NCI-H524 (cell line): ENCODE results near the gene KCNIP4.

Experiments
- DNase-seq, 2 experiments: peaks; one replicate each; lab custom pipeline; 2025; lab: John Stamatoyannopoulos, UW

Gene KCNIP4

DNA sequence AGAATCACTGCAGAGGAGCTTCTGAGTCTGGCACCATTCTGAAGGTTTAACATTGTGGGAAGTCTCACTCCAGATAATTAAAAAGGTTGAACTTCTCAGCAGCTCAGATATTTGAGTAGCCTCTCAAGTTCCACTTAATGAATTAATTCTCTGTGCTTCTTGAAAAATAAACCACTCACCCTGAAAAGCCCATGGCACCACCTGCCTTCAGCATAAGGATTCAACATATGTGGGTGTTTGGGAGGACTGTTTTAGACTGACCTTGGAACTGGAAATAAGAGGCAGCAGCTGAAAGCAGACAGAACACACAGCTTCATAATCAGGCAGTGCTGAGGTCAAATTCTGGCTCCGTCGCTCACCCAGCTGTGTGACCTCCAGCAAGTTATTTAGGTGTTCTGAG, 100.6 kb downstream of the KCNIP4 start:
- peak; percentile 91 to 99 for DNase-seq

DNA sequence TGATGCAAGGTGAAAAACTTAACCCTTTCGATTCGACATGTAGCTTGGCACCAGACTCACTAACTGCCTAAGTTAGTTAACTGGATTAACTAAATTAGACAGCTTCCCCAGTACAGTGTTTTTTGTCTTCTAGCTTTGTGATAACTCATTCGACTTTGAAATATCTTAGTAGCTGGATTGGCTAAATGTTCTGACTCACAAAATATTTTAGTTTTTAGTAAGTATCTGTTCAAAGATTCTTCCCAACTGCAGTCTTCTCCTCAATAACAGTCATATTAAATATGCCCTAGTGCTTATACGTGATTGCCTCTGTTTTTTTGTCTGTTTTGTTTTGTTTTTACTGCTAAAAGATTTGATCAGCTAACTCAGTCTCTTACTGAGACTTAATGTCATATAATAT, 102.9 kb downstream of the KCNIP4 start:
- DNase-seq: no peak

DNA sequence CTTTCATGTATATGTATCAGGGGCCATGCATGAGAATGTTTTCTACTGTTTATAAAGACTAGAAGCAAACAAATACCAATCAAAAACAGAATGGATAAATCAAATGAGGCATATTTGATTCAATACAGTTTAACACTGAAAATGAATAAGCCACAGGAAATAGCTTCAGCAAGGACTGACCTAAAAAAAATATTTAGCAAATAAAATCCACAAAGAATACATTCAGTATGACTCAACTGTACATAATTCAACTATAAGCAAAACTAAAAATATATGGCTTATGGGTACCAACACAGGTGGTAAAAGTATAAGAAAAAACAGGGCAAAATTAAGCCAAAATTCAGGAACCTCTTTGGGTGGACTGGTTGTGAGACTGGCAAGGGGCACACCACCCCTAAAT, 112.9 kb downstream of the KCNIP4 start:
- DNase-seq: no peak

DNA sequence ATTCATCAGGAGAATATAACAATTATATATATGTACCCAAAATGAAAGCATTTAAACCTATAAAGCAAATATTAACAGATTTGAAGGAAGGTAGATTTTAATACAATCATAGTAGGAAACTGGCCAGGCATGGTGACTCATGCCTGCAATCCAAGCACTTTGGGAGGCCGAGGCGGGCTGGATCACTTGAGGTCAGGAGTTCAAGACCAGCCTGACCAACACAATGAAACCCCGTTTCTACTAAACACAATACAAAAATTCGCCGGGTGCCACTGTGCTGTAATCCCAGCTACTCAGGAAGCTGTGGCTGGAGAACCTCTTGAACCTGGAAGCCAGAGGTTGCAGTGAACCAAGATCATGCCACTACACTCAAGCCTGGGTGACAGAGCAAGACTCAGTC, 118.3 kb downstream of the KCNIP4 start:
- DNase-seq: no peak

DNA sequence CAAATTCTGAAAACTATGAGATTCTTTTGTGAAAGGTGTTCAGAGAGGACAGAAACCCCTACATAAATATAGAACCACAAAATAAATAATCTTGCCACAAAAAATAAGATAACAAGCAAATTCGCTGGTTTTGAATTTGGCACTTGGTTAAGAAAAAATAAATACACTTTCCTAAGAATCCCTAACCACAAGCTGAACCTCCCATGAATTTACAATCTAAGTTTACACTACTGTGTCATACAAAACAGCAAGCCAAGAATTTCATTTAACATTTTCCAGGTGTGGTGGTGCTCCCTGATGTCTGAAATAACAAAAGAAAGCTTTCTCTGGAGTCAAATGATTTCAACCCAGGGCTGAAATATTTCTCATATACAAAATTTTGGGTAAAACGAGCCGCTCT, 121.0 kb downstream of the KCNIP4 start:
- no peak for DNase-seq

DNA sequence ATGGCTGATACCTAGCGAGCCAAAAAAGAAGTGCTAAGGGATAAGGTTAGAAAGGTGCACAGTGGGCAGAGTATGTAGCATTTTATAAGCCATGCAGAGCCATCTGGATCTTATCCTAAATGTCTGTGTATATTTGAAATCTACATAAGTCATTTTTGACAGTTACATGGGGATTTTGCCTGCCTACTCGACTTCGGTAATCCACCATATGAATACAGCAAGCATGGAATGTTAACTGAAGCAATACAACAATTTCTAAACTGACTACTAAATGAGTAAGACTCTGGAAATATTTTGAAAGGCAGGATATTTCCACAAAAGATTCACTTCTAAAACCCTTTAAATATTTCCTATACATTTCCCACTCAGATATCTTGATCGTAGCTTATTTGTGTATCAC, 122.5 kb downstream of the KCNIP4 start:
- peak in 1 of 2 experiments; percentile 9 for DNase-seq

DNA sequence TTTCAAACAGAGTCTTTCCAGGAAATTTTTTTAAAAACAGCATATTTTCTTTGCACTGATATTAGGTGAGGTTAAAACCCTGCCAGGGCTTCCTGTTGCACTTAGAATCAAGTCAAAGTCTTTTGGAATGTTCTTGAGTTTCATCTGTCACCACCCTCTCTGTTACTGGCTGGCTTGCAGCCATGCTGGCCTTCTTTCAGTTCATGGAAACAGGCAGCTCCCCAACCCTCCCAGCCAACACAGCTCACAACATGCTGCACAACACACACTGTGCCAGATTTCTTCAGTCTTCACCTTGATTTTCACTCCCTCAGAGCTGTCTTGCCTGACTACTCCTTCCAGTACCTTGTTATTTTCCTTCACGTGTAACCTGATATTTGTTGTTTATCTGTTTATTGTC, 129.5 kb downstream of the KCNIP4 start:
- DNase-seq: no peak

DNA sequence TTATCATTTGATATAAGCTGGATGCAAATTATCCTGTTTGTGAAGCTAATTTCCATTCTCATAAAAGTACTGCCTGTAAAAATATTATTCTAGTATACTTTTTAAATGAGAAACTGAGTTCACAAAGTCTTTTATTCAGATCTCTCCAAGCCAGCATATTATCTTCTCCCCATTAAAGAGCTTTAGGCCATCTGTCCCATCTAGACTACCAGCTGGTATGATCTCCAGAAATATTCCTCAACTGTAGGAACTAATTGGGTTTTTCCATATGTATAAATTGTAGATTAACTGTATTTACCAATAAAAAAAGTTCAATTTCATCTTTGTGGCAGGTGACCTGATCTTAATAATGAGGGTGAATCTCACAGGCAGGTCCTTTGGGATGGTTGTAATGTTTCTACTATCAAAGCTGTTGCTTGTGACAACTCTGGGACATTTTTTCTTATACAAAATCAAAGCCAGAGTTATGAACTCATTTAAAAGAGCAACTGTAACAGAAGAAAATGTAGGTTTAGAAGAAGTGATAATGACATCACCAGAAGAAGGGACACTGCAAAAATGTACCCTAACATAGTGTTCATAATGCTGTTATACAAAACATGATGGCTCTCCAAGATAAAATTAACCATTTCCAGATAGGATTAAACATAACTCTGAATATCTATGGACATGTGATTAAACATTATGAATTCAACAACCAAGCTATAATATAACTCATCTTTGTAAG, 132.8 kb downstream of the KCNIP4 start:
- peak in 1 of 2 experiments; percentile 57 for DNase-seq

DNA sequence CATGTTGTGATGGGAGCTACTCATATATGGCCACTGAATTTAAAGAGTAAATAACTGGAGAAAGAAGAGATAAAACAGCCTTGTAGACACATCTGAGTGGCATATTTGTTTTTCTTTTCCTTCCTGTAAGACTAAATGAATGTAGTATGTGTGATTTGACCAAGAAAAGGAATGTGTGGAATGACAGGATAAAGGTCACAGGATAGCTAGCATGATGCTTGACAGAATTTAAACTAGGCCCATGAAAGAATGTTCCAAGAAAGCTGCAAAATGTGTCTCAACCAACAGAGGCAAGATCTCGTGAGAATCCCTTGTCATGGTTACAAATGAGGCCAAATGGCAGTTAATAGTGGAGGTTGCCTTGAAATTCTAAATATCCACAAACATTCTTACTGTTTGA, 137.0 kb downstream of the KCNIP4 start:
- no peak for DNase-seq

DNA sequence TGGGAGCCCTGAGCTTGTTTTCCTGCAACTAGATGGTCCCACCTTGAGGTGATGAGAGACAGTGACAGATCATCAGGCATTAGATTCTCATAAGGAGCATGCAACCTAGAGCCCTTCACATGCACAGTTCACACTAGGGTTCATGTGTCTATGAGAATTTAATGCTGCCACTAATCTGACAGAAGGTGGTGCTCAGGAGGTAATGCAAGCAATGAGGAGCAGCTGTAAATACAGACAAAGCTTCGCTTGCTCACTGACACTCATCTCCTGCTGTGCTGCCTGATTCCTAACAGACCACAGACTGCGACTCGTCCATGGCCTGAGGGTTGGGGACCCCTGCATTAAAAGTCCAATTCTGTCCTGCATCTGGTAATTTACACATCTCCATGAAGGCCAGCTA, 141.6 kb downstream of the KCNIP4 start:
- DNase-seq: peak in 1 of 2 experiments; percentile 21

DNA sequence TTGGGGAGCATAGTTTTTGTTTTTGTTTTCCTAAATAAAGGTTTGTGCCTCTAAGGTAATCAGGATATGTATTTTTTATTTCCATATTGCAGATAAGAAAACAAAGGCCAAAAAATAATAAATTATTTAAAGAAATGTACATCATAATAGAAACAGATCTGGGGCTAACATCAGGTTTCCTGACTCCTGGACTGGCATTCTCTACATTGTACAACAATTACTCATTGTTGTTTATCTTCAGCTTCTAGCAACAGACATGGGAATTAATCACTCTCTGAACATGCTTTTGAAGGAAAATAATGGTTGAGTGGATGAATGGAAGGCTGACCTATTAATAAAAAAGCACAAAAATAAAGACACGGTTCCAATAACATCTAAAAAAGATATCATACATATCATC, 146.2 kb downstream of the KCNIP4 start:
- DNase-seq: no peak

DNA sequence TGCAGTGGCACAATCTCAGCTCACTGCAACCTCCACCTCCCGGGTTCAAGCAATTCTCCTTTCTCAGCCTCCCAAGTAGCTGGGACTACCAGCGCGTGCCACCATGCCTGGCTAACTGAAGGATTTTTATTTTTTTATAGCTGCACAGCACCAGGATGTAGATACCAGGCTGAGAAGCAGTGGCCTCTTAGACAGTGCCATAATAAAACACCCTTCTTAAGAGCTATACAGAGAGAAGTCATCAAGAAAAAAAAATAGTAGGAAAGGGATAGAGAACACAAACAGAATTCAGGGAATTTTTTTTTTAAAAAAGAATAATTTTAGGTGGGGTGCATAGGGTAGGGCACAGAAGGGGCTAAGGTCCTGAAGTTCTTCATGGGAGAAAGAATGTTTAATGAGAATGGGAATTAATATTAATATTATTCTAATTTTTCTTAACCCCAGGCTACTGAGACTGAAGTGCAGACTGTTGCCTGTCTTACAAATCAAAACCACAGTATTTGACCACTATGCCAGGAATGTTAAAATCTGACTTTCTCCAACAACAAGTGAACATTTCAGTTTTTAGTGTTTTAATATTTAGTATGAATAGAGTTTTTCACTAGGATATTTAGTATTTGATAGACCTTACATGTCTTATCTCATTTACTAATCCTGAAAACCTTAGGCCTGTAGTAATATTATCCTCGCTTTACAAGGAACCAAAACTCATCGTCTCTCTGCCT, 146.7 kb downstream of the KCNIP4 start:
- no peak for DNase-seq

DNA sequence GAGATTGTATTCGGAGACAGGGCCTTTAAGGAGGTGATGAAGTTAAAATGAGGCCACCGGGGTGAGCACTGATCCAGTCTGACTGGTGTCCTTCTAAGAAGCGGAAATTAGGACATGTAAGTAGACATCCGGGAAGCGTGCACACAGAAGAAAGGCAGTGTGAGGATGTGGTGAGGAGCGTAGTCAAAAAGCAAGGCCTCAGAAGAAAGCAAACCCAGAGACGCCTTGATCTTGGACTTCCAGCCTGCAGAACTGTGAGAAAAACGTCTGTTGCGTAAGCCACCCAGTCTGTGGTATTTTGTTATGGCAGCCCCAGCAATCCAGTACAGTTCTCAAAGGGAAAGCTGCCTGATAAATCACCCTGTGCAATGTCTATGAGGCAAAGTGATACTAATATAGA, 153.5 kb downstream of the KCNIP4 start:
- DNase-seq: no peak

DNA sequence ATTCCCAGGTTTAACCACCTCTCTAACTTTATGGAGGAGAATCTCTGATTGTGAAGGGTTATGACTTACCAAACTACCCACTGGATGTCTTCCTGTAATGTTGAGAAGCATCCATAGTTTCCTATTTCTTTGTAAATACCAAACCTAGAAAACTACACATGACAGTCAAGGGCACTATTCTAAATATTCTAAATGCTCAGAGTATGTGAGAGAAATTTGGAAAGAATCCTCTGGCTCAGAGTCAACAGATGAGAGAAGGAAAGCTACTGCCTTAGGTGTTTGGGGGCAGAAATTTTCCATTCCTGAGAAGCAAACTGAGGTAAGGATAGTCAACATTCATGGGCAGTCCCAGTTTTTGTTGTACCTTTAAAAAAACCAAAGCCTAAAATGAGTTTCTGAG, 155.8 kb downstream of the KCNIP4 start:
- no peak for DNase-seq

DNA sequence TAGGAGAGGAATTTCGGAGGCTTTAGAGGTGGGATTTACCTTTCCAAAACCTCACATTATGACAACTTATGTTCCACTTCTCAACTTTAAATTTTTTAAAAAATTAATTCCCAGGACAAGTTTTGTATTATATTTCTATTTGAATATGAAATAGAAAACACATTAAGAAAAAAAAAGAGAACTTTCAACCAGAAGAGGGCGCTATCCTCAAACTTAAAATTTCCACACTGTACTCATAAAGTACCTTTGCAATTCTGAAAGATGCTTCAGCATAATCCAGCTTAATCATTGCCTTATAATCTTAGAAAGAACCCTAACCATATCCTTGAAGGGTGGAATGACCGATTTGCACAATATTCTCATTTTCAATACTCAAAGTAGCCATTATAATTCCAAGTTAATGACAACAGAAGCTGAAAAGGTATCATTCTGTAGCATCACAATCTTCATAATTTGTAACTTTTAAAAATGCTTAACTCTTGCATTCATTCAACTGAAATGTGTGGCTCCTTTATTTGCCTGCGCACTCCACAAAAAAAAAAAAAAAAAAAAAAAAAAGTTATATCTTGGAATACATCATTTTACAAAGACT, 158.0 kb downstream of the KCNIP4 start:
- peak; percentile 7 to 74 for DNase-seq

DNA sequence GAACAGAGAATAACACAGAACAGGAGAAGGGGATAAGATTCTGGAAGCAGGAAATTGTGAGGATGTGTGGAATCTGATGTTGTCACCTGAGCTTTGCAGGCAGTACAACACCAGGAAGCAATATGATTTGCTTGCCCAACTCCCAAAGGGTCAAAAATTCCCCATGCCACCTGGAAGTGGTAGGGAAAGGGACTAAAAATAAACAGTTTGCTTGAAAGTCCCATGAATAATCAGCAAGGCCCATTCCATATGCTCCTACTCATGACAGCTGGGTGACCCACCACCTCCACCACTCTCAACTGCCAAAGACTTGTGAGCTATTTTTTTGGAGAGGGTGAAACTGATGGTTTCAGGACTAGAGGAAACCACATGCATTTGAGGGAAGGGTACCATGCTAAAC, 168.4 kb downstream of the KCNIP4 start:
- peak; percentile 91 to 96 for DNase-seq

DNA sequence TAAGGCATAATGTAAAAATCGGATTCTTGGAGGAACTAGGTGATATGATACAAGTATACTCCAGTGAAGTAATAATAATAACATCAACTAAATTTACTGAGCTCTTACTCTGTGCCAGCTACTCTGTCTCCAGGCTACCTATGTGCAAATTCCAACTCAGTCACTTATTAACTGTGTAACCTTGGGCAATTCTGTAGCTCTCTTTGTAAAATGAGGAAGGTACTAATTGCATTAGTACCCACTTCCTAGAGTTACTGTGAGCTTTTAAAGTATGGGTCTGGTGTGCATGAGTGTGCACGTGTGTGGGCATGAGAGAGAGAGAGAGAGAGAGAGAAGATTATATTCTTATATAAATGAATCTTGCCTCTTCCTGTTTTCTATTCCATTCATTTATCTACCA, 169.9 kb downstream of the KCNIP4 start:
- DNase-seq: no peak

DNA sequence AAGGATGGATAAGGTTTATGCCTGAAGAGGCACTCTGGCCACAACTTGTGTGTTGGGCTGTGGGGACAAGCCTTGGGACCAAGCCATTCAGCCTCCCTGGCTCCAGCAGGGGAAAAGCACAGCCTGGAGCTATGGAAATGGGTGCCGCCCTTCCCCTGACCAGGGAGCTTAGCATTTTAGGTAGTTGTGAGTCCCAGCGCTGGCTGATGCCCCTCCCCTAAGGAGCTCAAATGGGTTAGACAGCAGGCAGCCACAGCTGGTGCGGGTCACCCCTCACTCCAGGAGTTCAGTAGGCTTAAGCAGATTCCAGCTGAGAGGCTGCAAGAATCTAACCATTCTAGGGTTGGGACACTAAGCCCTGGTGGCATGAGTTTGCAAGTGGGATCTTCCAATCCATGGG, 172.9 kb downstream of the KCNIP4 start:
- DNase-seq: peak; percentile 79 to 94

DNA sequence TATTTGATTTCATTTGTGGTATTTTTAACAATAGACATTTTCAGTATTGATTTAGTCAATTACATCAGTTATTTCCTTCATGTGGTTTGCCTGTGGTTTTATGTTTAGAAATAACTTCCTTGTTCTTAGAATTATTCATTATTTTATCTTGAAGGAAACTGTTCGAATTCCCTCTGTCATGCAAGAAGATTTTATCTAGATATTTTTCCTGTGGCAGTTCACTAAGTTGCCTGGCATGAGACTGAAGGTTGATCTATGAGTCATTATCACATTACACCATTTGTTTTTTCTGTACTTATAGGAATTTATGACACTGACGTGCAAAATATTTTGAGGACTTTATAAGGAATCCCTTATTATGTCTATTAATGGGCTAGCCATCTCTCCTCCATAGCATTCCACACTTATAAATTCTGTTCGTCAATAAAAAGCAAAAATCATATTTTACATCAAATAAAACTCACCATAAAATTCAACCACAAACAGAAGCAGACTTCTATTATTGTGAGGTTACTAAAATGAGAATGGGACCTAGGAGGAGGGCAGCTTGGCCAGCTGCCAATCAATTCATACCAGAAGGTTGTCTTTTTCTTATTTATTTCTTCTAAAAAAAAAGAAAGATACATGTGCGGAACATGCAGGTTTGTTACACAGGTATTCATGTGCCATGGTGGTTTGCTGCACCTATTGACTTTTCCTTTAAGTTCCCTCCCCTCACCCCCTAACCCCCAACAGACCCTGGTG, 179.0 kb downstream of the KCNIP4 start:
- no peak for DNase-seq

DNA sequence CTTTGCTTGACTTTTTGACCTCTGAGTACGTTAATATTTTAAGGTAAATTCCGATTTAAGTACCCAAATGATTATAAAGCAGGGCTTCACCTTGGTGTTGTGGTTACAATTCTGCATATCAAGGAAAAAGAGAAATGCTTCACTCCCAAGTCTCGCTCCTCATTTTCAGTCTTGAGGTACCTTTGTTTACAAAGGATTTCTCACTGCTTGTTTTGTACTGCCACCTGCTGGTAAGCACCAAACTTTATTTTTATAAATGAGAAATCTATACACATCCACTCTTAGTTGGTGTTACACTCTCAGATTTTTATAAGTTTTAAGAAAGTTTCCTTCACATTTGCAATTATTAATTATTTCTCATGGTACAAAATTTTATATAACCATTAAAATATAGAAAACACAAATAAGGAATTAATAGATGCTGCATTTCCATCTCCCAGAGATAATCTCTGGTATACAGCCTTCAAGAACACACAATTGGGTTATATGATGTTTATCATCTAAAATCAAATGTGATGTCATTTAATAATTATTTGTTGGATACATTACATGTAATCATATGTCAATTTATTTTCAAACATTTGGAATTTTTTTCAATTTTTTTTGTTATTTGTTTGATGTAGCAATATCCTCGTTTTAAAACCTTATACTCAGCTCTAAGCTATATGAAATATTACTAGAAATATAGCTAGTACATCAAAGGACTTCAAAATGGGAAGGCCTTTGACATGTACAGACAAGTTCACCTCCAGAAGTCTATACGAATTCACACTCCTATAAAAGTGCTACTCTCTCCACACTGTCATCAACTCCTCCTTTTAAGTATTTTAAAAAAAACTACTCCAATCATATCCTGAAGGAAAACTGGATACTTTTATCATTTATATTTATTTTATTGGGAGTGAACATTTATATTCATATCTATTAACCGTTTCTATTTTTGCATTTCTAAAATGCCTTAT, 179.9 kb downstream of the KCNIP4 start:
- DNase-seq: peak; percentile 59 to 77

DNA sequence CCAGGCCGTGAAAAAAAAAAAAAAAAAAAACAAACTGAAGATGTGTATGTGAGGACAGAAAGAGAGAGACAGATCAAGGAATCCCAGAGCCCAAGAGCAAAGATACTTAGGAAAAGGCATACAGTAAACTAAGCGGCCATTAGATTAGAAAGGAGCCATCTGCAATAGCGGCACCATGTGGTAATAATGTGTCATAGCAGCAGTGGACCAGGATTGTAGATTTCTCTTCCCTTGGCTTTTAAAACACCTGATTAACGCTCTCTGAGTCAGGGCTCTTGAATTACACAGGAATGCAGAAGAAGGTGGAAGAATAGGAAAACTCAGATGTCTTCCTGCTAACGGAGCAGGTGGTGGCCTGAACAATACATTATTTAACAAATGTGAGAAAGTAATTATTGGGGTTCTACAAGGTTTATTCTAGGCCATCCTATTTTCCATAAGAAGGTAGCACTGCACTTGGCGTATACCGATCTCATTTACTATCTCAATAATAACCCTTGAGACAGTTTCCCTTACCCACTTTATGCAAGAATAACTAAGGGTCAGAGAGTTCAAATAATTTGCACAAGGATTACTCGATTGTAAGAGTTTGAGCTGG, 182.7 kb downstream of the KCNIP4 start:
- peak; percentile 70 to 83 for DNase-seq
